ENCODE results near the gene GLO1. TPM values are rescaled to one million over a fixed set of nuclear protein-coding genes. Genes with fewer than 3 reads are reported as not detected.

The GLO1 gene
- polyA plus RNA-seq, 4 donors: 71.8 to 313 (median 133) TPM

GRCh38 chr6:38673397-38674165 is 29.4 kb downstream of the GLO1 start:
- H3K27ac ChIP-seq (ENCODE audit: low read depth in 1 of 3, low read length in 2 of 3): no peak overlapping the region

DNA sequence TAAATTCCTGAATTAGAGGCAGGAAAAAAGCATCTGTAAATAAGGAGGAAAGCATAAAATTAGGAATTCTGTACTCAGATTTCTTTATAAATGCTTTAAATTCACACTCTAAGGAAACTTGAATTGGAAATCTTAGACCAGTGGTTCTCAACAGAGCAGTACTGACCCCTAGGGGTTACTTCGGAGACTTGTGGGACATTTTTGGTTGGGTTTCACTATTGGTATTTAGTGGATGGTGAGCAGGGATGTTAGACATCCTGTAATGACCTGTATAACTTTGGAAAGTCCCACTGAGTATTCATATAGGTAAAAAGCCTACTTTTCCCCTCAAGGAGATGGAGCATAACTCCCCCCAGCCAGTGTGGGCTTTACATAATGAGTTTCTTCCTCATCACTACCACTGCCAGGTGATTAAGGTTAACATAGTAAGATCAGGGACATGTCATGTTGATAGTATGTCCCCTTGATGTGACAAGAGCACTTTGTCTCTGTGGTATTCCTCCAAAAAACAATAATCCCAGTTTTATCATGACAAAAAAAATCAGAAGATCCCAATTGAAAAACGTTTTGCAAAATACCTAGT is 31.0 kb downstream of the GLO1 start:
- DNase-seq: peak; percentile 59 to 68
- Histone ChIP-seq H3K9me3 (ENCODE audit: control insufficient read depth in 2 of 2, insufficient read depth in 1 of 2, low read depth in 1 of 2, low read length in 1 of 2) (no peaks in the 10 kb centered on the region), H3K27me3 (ENCODE audit: control insufficient read depth in 3 of 3, insufficient read depth in 3 of 3, low read length in 3 of 3) (no peaks in the 10 kb centered on the region), H3K4me3 (ENCODE audit: low read depth in 1 of 3, low read length in 3 of 3) (no peak overlapping the region), H3K27ac (ENCODE audit: low read depth in 1 of 3, low read length in 2 of 3) (no peak overlapping the region), H3K36me3 (ENCODE audit: control insufficient read depth in 3 of 3, insufficient read depth in 2 of 3, low read depth in 1 of 3, low read length in 3 of 3) (peaks cover 0 to 6% (median 0%) of the 10 kb centered on the region in 3 donors), H3K4me1 (ENCODE audit: control insufficient read depth in 3 of 3, insufficient read depth in 2 of 3, low read depth in 1 of 3, low read length in 2 of 3) (peaks cover 0 to 4% (median 0%) of the 10 kb centered on the region in 3 donors)
- peak; percentile 55 for FAIRE-seq
- 11 to 13% (median 11%) methylated on average over 2 of the region's 2 CpGs for WGBS, 3 donors

More at GRCh38 chr6:38673397-38674165, 29.4 kb downstream of the GLO1 start:
- Histone ChIP-seq H3K4me3 (ENCODE audit: low read depth in 1 of 3, low read length in 3 of 3) (no peak overlapping the region), H3K4me1 (ENCODE audit: control insufficient read depth in 3 of 3, insufficient read depth in 2 of 3, low read depth in 1 of 3, low read length in 2 of 3) (peaks cover 0 to 4% (median 0%) of the 10 kb centered on the region in 3 donors), H3K9me3 (ENCODE audit: control insufficient read depth in 2 of 2, insufficient read depth in 1 of 2, low read depth in 1 of 2, low read length in 1 of 2) (no peaks in the 10 kb centered on the region), H3K27me3 (ENCODE audit: control insufficient read depth in 3 of 3, insufficient read depth in 3 of 3, low read length in 3 of 3) (no peaks in the 10 kb centered on the region), H3K36me3 (ENCODE audit: control insufficient read depth in 3 of 3, insufficient read depth in 2 of 3, low read depth in 1 of 3, low read length in 3 of 3) (peaks cover 3 to 7% (median 7%) of the 10 kb centered on the region in 3 donors)
- no peak for DNase-seq
- 33 to 38% (median 36%) methylated on average over 9 of the region's 9 CpGs for WGBS, 3 donors
- no peak for FAIRE-seq

DNA sequence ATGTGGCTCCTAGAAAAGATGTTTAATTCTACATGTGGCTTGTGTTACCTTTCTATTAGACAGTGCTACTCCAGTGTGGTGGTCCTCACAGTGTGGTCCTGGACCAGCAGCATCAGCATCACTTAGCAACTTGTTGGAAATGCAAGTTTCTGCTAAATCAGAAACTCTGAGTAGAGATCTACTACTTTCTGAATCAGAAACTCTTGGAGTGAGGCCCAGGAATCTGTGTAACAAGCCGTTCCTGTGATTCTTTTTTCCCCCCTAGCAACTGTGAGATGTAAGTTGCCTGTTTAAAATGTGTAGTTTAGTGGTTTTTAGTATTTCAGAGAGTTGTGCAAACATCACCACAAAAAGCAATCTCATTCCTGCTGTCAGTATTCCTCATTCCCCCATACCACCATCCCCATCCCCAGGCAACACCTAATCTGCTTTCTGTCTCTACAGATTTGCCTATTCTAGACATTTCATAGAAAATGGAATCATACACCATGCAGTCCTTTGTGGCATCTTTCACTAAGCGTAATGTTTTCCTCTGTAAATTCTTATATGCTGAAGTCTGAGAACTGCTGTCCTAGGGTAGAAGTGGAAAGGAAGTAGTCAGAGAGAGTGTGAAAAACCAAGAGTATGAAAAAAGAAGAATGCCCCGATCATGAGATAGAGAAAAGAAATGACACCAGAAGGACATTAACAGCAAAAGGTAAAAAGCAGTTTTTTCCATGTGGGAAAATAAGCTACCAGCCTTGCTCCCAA is 44.4 kb downstream of the GLO1 start:
- WGBS, 3 donors: 90 to 99% (median 93%) methylated on average over 3 of the region's 3 CpGs
- Histone ChIP-seq H3K27me3 (ENCODE audit: control insufficient read depth in 3 of 3, insufficient read depth in 3 of 3, low read length in 3 of 3) (no peaks in the 10 kb centered on the region), H3K9me3 (ENCODE audit: control insufficient read depth in 2 of 2, insufficient read depth in 1 of 2, low read depth in 1 of 2, low read length in 1 of 2) (no peaks in the 10 kb centered on the region), H3K36me3 (ENCODE audit: control insufficient read depth in 3 of 3, insufficient read depth in 2 of 3, low read depth in 1 of 3, low read length in 3 of 3) (peaks cover 0 to 2% (median 0%) of the 10 kb centered on the region in 3 donors), H3K4me1 (ENCODE audit: control insufficient read depth in 3 of 3, insufficient read depth in 2 of 3, low read depth in 1 of 3, low read length in 2 of 3) (no peaks in the 10 kb centered on the region), H3K4me3 (ENCODE audit: low read depth in 1 of 3, low read length in 3 of 3) (no peak overlapping the region), H3K27ac (ENCODE audit: low read depth in 1 of 3, low read length in 2 of 3) (no peak overlapping the region)
- DNase-seq (no peak), FAIRE-seq (no peak)

GRCh38 chr6:38656896-38657295 is 46.0 kb downstream of the GLO1 start:
- DNase-seq (no peak), FAIRE-seq (no peak)
- Histone ChIP-seq H3K9me3 (ENCODE audit: control insufficient read depth in 2 of 2, insufficient read depth in 1 of 2, low read depth in 1 of 2, low read length in 1 of 2) (no peaks in the 10 kb centered on the region), H3K36me3 (ENCODE audit: control insufficient read depth in 3 of 3, insufficient read depth in 2 of 3, low read depth in 1 of 3, low read length in 3 of 3) (peaks cover 0 to 2% (median 0%) of the 10 kb centered on the region in 3 donors), H3K4me1 (ENCODE audit: control insufficient read depth in 3 of 3, insufficient read depth in 2 of 3, low read depth in 1 of 3, low read length in 2 of 3) (no peaks in the 10 kb centered on the region), H3K27me3 (ENCODE audit: control insufficient read depth in 3 of 3, insufficient read depth in 3 of 3, low read length in 3 of 3) (no peaks in the 10 kb centered on the region), H3K4me3 (ENCODE audit: low read depth in 1 of 3, low read length in 3 of 3) (no peak overlapping the region), H3K27ac (ENCODE audit: low read depth in 1 of 3, low read length in 2 of 3) (no peak overlapping the region)
- 92 to 100% (median 98%) methylated on average over 1 of the region's 1 CpG for WGBS, 3 donors

DNA sequence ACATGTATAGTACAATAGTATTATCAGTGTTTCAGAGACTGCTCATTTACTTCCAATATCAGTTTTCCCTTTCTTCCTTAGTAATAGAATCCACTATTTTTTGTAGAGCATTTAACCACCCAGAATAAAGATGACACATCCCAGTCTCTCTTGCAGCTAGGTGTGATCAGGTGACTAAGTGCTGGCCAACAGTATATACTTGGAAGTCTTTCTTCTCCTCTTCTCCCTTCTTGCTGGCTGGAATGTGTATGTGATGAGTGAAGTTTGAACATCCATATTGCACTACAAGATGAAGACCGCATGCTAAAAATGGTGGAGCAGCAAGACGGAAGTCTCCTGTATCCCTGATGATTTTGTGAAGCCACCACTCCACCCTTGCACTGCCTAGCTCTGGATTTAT is 48.7 kb downstream of the GLO1 start:
- no peak for FAIRE-seq
- Histone ChIP-seq H3K9me3 (ENCODE audit: control insufficient read depth in 2 of 2, insufficient read depth in 1 of 2, low read depth in 1 of 2, low read length in 1 of 2) (no peaks in the 10 kb centered on the region), H3K36me3 (ENCODE audit: control insufficient read depth in 3 of 3, insufficient read depth in 2 of 3, low read depth in 1 of 3, low read length in 3 of 3) (peaks cover 0 to 2% (median 0%) of the 10 kb centered on the region in 3 donors), H3K4me1 (ENCODE audit: control insufficient read depth in 3 of 3, insufficient read depth in 2 of 3, low read depth in 1 of 3, low read length in 2 of 3) (no peaks in the 10 kb centered on the region), H3K27ac (ENCODE audit: low read depth in 1 of 3, low read length in 2 of 3) (no peak overlapping the region), H3K4me3 (ENCODE audit: low read depth in 1 of 3, low read length in 3 of 3) (no peak overlapping the region), H3K27me3 (ENCODE audit: control insufficient read depth in 3 of 3, insufficient read depth in 3 of 3, low read length in 3 of 3) (no peaks in the 10 kb centered on the region)
- DNase-seq: no peak
- 96 to 99% (median 98%) methylated on average over 2 of the region's 2 CpGs for WGBS, 3 donors

DNA sequence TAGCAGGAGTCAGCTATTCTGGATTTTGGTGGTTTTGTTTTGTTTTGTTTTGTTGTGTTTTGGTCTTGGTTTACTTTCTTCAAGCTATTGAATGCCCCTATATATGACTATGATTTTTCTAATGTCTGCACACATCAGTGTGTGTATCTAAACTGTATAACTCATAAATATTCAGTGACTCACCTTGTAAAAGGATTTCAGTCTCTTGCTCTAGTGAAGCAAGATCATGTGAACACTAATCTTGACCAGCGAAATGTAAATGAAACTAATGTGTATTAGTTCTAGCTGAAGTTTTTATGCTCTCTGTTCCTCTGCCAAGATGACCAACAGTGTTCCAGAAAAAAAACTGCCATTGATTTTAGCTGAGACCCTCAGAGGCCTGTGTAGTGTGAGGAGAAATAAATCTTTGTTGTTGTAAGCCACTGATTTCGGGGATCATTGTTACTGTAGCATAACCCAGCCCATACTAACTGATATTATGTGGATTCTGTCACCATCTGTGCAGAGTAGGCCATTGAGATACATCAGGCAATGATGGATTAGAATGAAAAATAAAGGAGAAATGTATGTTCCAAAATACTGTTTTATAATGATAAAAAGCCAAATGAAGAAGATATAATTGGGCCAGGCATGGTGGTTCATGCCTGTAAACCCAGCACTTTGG is 51.7 kb downstream of the GLO1 start:
- Histone ChIP-seq H3K27me3 (ENCODE audit: control insufficient read depth in 3 of 3, insufficient read depth in 3 of 3, low read length in 3 of 3) (no peaks in the 10 kb centered on the region), H3K9me3 (ENCODE audit: control insufficient read depth in 2 of 2, insufficient read depth in 1 of 2, low read depth in 1 of 2, low read length in 1 of 2) (no peaks in the 10 kb centered on the region), H3K36me3 (ENCODE audit: control insufficient read depth in 3 of 3, insufficient read depth in 2 of 3, low read depth in 1 of 3, low read length in 3 of 3) (peaks cover 0 to 2% (median 0%) of the 10 kb centered on the region in 3 donors), H3K4me1 (ENCODE audit: control insufficient read depth in 3 of 3, insufficient read depth in 2 of 3, low read depth in 1 of 3, low read length in 2 of 3) (no peaks in the 10 kb centered on the region), H3K4me3 (ENCODE audit: low read depth in 1 of 3, low read length in 3 of 3) (no peak overlapping the region), H3K27ac (ENCODE audit: low read depth in 1 of 3, low read length in 2 of 3) (no peak overlapping the region)
- DNase-seq (no peak), FAIRE-seq (no peak)
- WGBS, 3 donors: 88 to 95% (median 93%) methylated on average over 2 of the region's 2 CpGs

DNA sequence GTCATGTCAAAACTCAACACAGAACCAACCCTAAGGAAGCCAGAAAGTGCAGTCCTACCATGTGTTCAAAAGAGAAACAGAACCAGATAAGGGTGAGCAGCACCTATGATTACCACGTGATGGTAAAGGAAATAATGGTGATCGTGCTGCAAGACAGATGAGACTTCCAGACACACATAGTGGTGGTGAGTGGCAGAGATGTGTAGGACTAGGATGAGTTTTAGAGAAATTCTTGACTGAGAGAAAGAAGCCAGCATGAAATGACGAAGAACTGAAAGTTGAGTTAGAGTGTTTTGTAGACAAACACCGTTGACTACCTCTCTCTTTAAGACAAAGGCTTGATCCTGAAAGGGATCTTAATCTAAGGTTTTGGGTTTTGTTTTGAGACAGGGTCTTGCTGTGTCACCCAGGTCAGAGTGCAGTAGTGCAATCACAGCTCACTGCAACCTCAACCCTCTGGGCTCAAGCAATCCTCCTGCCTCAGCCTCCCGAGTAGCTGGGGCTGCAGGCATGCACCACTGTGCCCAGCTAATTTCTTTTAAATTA is 52.7 kb downstream of the GLO1 start:
- Histone ChIP-seq H3K27me3 (ENCODE audit: control insufficient read depth in 3 of 3, insufficient read depth in 3 of 3, low read length in 3 of 3) (no peaks in the 10 kb centered on the region), H3K36me3 (ENCODE audit: control insufficient read depth in 3 of 3, insufficient read depth in 2 of 3, low read depth in 1 of 3, low read length in 3 of 3) (no peaks in the 10 kb centered on the region), H3K27ac (ENCODE audit: low read depth in 1 of 3, low read length in 2 of 3) (no peak overlapping the region), H3K9me3 (ENCODE audit: control insufficient read depth in 2 of 2, insufficient read depth in 1 of 2, low read depth in 1 of 2, low read length in 1 of 2) (no peaks in the 10 kb centered on the region), H3K4me1 (ENCODE audit: control insufficient read depth in 3 of 3, insufficient read depth in 2 of 3, low read depth in 1 of 3, low read length in 2 of 3) (no peaks in the 10 kb centered on the region), H3K4me3 (ENCODE audit: low read depth in 1 of 3, low read length in 3 of 3) (no peak overlapping the region)
- no peak for DNase-seq
- WGBS, 3 donors: 91 to 94% (median 93%) methylated on average over 5 of the region's 5 CpGs
- no peak for FAIRE-seq

- H3K27me3 ChIP-seq (ENCODE audit: control insufficient read depth in 3 of 3, insufficient read depth in 3 of 3, low read length in 3 of 3): no peaks in the 10 kb centered on the region
- H3K4me1 ChIP-seq (ENCODE audit: control insufficient read depth in 3 of 3, insufficient read depth in 2 of 3, low read depth in 1 of 3, low read length in 2 of 3): no peaks in the 10 kb centered on the region
- H3K36me3 ChIP-seq (ENCODE audit: control insufficient read depth in 3 of 3, insufficient read depth in 2 of 3, low read depth in 1 of 3, low read length in 3 of 3): no peaks in the 10 kb centered on the region
- FAIRE-seq: no peak
- H3K9me3 ChIP-seq (ENCODE audit: control insufficient read depth in 2 of 2, insufficient read depth in 1 of 2, low read depth in 1 of 2, low read length in 1 of 2): no peaks in the 10 kb centered on the region
- H3K27ac ChIP-seq (ENCODE audit: low read depth in 1 of 3, low read length in 2 of 3): no peak overlapping the region
- no peak overlapping the region for H3K4me3 ChIP-seq (ENCODE audit: low read depth in 1 of 3, low read length in 3 of 3)
- DNase-seq: no peak
- WGBS, 3 donors: 96 to 98% (median 96%) methylated on average over 2 of the region's 2 CpGs
Measured at GRCh38 chr6:38649744-38650143, 53.2 kb downstream of the GLO1 start.
